RWPE1 (cell line): ENCODE results near the gene C1QTNF8.

Experiments used
- CTCF ChIA-PET: fragments of 350-600 bp; sonication (Branson Sonifier 250); formaldehyde crosslinking; extraction: SDS; loops from one replicate; lab custom pipeline; 2021; lab: Yijun Ruan, JAX
- POLR2A ChIA-PET: fragments of 400-600 bp; formaldehyde crosslinking; extraction: SDS; loops from one replicate; lab custom pipeline; 2020; ENCODE audit warnings: antibody characterized with exemption; ENCODE audit not compliant: low non-redundant PET; lab: Yijun Ruan, JAX
- DNase-seq: peaks from one replicate; pipeline ENCODE4 v3.0.0; 2012; ENCODE audit warnings: low spot score
- H3K27ac ChIP-seq: fragments of 450-650 bp; 2 replicates; pipeline ENCODE4 v1.5.1; 2017
- CTCF ChIP-seq: fragments of 450-650 bp; conservative IDR thresholded peaks from 2 replicates; pipeline ENCODE4 v1.5.1; 2017; ENCODE audit warnings: low read depth, mild to moderate bottlenecking

The C1QTNF8 gene

GRCh38 chr16:1119766-1120576 is 23.9 kb upstream of the C1QTNF8 start:
- CTCF ChIA-PET = interaction anchor here (0.6 to 0.8 kb wide), 2 partner anchors 13 to 17 kb away, joined by 3 read pairs; no protein-coding TSS in a partner anchor
- H3K27ac ChIP-seq = no peak overlapping the region
- POLR2A ChIA-PET = no interaction called here
- DNase-seq = no peak
- TF ChIP-seq CTCF = no peak

DNA sequence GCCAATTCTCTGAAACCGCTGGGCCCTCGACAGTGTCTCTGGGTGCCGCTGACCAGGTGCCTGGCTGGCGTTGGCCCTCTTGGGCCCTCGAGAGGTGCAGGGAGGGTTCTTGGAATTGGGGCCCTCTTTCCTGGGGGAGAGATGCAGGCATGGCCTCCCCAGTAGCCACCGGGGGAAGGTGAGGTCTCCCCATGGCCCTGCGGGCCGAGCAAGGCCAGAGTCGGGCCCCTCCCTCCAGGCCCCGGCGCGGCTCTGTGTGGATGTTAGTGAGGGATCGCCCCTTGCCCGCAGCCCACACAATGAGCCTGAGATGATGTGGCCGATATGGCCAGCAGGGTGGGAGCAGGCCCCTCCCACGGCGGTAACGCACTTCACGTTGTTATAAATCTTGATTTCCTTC is 23.1 kb upstream of the C1QTNF8 start:
- ChIA-PET CTCF (no interaction called here), POLR2A (no interaction called here)
- no peak for DNase-seq
- H3K27ac ChIP-seq = no peak overlapping the region
- TF ChIP-seq CTCF = no peak

GRCh38 chr16:1117926-1118325 is 21.9 kb upstream of the C1QTNF8 start:
- POLR2A ChIA-PET = no interaction called here
- CTCF ChIA-PET = no interaction called here
- H3K27ac ChIP-seq = no peak overlapping the region
- no peak for DNase-seq
- no peak for TF ChIP-seq CTCF

- H3K27ac ChIP-seq = no peak overlapping the region
- no peak for DNase-seq
- CTCF ChIA-PET = interaction anchor here (1.2 kb wide), 1 partner anchor 11 kb away, joined by 3 read pairs; no protein-coding TSS in a partner anchor
- TF ChIP-seq CTCF = no peak
- POLR2A ChIA-PET = no interaction called here
These were observed 21.3 kb upstream of the C1QTNF8 start for GRCh38 chr16:1117176-1117900.

- ChIA-PET POLR2A (no interaction called here), CTCF (interaction anchor here (1.2 kb wide), 1 partner anchor 11 kb away, joined by 3 read pairs; no protein-coding TSS in a partner anchor)
- no peak overlapping the region for H3K27ac ChIP-seq
- no peak for DNase-seq
- TF ChIP-seq CTCF = no peak
These were observed 20.6 kb upstream of the C1QTNF8 start for GRCh38 chr16:1116693-1117077.

DNA sequence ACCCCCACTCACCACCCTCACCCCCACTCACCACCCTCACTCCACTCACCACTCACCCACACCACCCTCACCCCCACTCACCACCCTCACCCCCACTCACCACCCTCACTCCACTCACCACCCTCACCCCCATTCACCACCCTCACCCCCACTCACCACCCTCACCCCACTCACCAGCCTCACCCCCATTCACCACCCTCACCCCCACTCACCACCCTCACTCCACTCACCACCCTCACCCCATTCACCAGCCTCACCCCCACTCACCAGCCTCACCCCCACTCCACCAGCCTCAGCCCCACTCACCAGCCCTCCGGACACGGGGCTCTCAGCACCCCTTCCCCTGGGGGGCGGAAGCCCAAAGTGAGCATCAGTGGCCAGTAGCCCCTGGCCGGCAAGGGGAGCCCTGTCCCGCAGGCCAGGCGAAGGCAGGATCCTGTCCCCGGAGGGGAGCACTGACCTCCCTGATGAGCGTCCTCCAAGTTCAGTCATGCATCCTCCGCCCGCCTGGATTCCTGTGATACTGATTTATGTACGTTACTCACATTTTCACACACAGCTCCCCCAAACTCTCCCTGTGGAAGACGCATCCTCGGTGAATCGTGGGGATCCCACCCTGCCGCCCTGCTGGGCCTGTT is 18.0 kb upstream of the C1QTNF8 start:
- POLR2A ChIA-PET = no interaction called here
- DNase-seq = no peak
- CTCF ChIA-PET = interaction anchor here (0.5 kb wide), 1 partner anchor 73 kb away, joined by 4 read pairs; no protein-coding TSS in a partner anchor
- TF ChIP-seq CTCF = no peak
- no peak overlapping the region for H3K27ac ChIP-seq
